Mesendoderm (in vitro differentiated cells): Measurements from ENCODE around the gene CAPZB.

Experiments used
- DNase-seq: peaks from one replicate; pipeline ENCODE4 v3.0.0; 2013
- H2AK5ac ChIP-seq: 2 replicates; pipeline ENCODE4 v1.6.1; 2013; ENCODE audit warnings: low read length, inconsistent platforms
- H2BK120ac ChIP-seq: 2 replicates; pipeline ENCODE4 v1.6.1; 2013; ENCODE audit warnings: low read depth, mild to moderate bottlenecking, low read length, moderate library complexity, mixed read lengths
- H2BK15ac ChIP-seq: replicated peaks from 2 replicates; pipeline ENCODE4 v1.6.1; 2013; ENCODE audit warnings: low read depth, mild to moderate bottlenecking, moderate library complexity
- H2BK5ac ChIP-seq: 2 replicates; pipeline ENCODE4 v1.6.1; 2013; ENCODE audit warnings: low read length, inconsistent platforms
- H3K18ac ChIP-seq: 2 replicates; pipeline ENCODE4 v1.6.1; 2013; ENCODE audit warnings: mild to moderate bottlenecking, low read length, mixed read lengths
- H3K23ac ChIP-seq: one replicate; pipeline ENCODE4 v1.6.1; 2013; ENCODE audit warnings: low read length
- H3K27ac ChIP-seq: 2 replicates; pipeline ENCODE4 v1.5.1; 2013; ENCODE audit warnings: low read depth, mild to moderate bottlenecking, inconsistent platforms, low read length, moderate library complexity
- H3K27me3 ChIP-seq: 2 replicates; pipeline ENCODE4 v1.6.1; 2013; ENCODE audit warnings: low read length, control low read depth, mild to moderate bottlenecking, inconsistent platforms; ENCODE audit not compliant: insufficient read depth, poor library complexity
- H3K36me3 ChIP-seq: 2 replicates; pipeline ENCODE4 v1.6.1; 2013; ENCODE audit warnings: low read length, inconsistent platforms; ENCODE audit not compliant: control insufficient read depth, insufficient read depth
- H3K4ac ChIP-seq: one replicate; pipeline ENCODE4 v1.6.1; 2013; ENCODE audit warnings: low read depth, mild to moderate bottlenecking, low read length, moderate library complexity
- H3K4me1 ChIP-seq: 2 replicates; pipeline ENCODE4 v1.6.1; 2013; ENCODE audit warnings: low read depth, low read length, inconsistent platforms; ENCODE audit not compliant: control insufficient read depth
- H3K4me2 ChIP-seq: 2 replicates; pipeline ENCODE4 v1.6.1; 2013; ENCODE audit warnings: low read length
- H3K4me3 ChIP-seq: 2 replicates; pipeline ENCODE4 v1.5.1; 2013; ENCODE audit warnings: mild to moderate bottlenecking, low read length
- H3K56ac ChIP-seq: one replicate; pipeline ENCODE4 v1.6.1; 2013; ENCODE audit warnings: low read length
- H3K79me1 ChIP-seq: 2 replicates; pipeline ENCODE4 v1.6.1; 2013; ENCODE audit warnings: low read length, inconsistent platforms
- H3K79me2 ChIP-seq: 2 replicates; pipeline ENCODE4 v1.6.1; 2013; ENCODE audit warnings: mild to moderate bottlenecking, low read length; ENCODE audit not compliant: control insufficient read depth, insufficient read depth
- H3K9ac ChIP-seq: 2 replicates; pipeline ENCODE4 v1.6.1; 2013; ENCODE audit warnings: low read length, inconsistent platforms
- H4K5ac ChIP-seq: one replicate; pipeline ENCODE4 v1.6.1; 2013; ENCODE audit warnings: low read length
- H4K8ac ChIP-seq: one replicate; pipeline ENCODE4 v1.6.1; 2013; ENCODE audit warnings: low read depth, mild to moderate bottlenecking, control low read depth, low read length, moderate library complexity
- WGBS: extraction: QIAGEN DNeasy Blood & Tissue Kit; methylation state at CpG from one replicate; pipeline ENCODE4 v1.1.7; 2013; ENCODE audit warnings: low lambda C conversion rate, missing lambda C conversion rate; ENCODE audit not compliant: insufficient coverage; ENCODE audit errors: extremely low coverage; 5-methylcytosine and 5-hydroxymethylcytosine counted together

The CAPZB gene

GRCh38 chr1:19377812-19378718, 107.3 kb downstream of the CAPZB start:
- no peak overlapping the region for H2AK5ac ChIP-seq
- H2BK5ac ChIP-seq, result no peak overlapping the region
- H3K4ac ChIP-seq, result no peak overlapping the region
- H3K4me2 ChIP-seq, result no peak overlapping the region
- no peak overlapping the region for H4K5ac ChIP-seq
- no peak overlapping the region for H3K27ac ChIP-seq
- H3K4me1 ChIP-seq, result no peaks in the 10 kb centered on the region
- H3K79me1 ChIP-seq, result no peaks in the 10 kb centered on the region
- DNase-seq, result no peak
- no peak overlapping the region for H3K4me3 ChIP-seq
- H3K9ac ChIP-seq, result no peak overlapping the region
- H3K23ac ChIP-seq, result no peak overlapping the region
- H3K18ac ChIP-seq, result no peak overlapping the region
- no peak overlapping the region for H4K8ac ChIP-seq
- H3K36me3 ChIP-seq, result peaks cover 4% of the 10 kb centered on the region
- no peak overlapping the region for H2BK15ac ChIP-seq
- no CpG with 5 or more reads among the region's 17 CpGs for WGBS
- no peaks in the 10 kb centered on the region for H3K79me2 ChIP-seq
- H3K56ac ChIP-seq, result no peak overlapping the region
- no peaks in the 10 kb centered on the region for H3K27me3 ChIP-seq
- no peak overlapping the region for H2BK120ac ChIP-seq

GRCh38 chr1:19376428-19377372, 108.6 kb downstream of the CAPZB start:
- no peak overlapping the region for H3K4ac ChIP-seq
- no peak overlapping the region for H2BK15ac ChIP-seq
- no peak overlapping the region for H4K8ac ChIP-seq
- no peak overlapping the region for H4K5ac ChIP-seq
- no peaks in the 10 kb centered on the region for H3K79me1 ChIP-seq
- no peak for DNase-seq
- H3K4me1 ChIP-seq, result no peaks in the 10 kb centered on the region
- no peaks in the 10 kb centered on the region for H3K79me2 ChIP-seq
- H3K4me2 ChIP-seq, result no peak overlapping the region
- no peak overlapping the region for H3K23ac ChIP-seq
- no peaks in the 10 kb centered on the region for H3K27me3 ChIP-seq
- no peak overlapping the region for H3K27ac ChIP-seq
- peaks cover 2% of the 10 kb centered on the region for H3K36me3 ChIP-seq
- no peak overlapping the region for H3K18ac ChIP-seq
- H2BK120ac ChIP-seq, result no peak overlapping the region
- no peak overlapping the region for H3K4me3 ChIP-seq
- H2BK5ac ChIP-seq, result no peak overlapping the region
- no peak overlapping the region for H2AK5ac ChIP-seq
- no CpG with 5 or more reads among the region's 7 CpGs for WGBS
- no peak overlapping the region for H3K9ac ChIP-seq
- no peak overlapping the region for H3K56ac ChIP-seq

- H3K27ac ChIP-seq, result no peak overlapping the region
- no peak overlapping the region for H2BK120ac ChIP-seq
- no peak overlapping the region for H3K4me2 ChIP-seq
- H2AK5ac ChIP-seq, result no peak overlapping the region
- no peaks in the 10 kb centered on the region for H3K27me3 ChIP-seq
- no peak overlapping the region for H3K23ac ChIP-seq
- whole genome bisulfite sequencing, result no CpG with 5 or more reads among the region's 6 CpGs
- no peak overlapping the region for H3K4ac ChIP-seq
- DNase-seq, result no peak
- no peak overlapping the region for H3K9ac ChIP-seq
- no peak overlapping the region for H3K4me3 ChIP-seq
- no peak overlapping the region for H2BK5ac ChIP-seq
- no peak overlapping the region for H2BK15ac ChIP-seq
- no peaks in the 10 kb centered on the region for H3K79me2 ChIP-seq
- peaks cover under 1% of the 10 kb centered on the region for H3K79me1 ChIP-seq
- H3K4me1 ChIP-seq, result no peaks in the 10 kb centered on the region
- H4K8ac ChIP-seq, result no peak overlapping the region
- H3K18ac ChIP-seq, result no peak overlapping the region
- no peak overlapping the region for H4K5ac ChIP-seq
- H3K36me3 ChIP-seq, result peaks cover 2% of the 10 kb centered on the region
- H3K56ac ChIP-seq, result no peak overlapping the region
These were observed 109.5 kb downstream of the CAPZB start for GRCh38 chr1:19375631-19376400.

GRCh38 chr1:19374926-19375325, 110.4 kb downstream of the CAPZB start:
- DNase-seq, result no peak
- peaks cover 2% of the 10 kb centered on the region for H3K36me3 ChIP-seq
- peaks cover 1% of the 10 kb centered on the region for H3K79me2 ChIP-seq
- H3K56ac ChIP-seq, result no peak overlapping the region
- no peak overlapping the region for H3K4me3 ChIP-seq
- peaks cover 9% of the 10 kb centered on the region for H3K79me1 ChIP-seq
- H2BK15ac ChIP-seq, result no peak overlapping the region
- H3K4me1 ChIP-seq, result no peaks in the 10 kb centered on the region
- H4K5ac ChIP-seq, result no peak overlapping the region
- no CpG with 5 or more reads among the region's 8 CpGs for WGBS
- H4K8ac ChIP-seq, result no peak overlapping the region
- H3K27me3 ChIP-seq, result no peaks in the 10 kb centered on the region
- H2AK5ac ChIP-seq, result no peak overlapping the region
- no peak overlapping the region for H2BK5ac ChIP-seq
- H3K27ac ChIP-seq, result no peak overlapping the region
- H3K18ac ChIP-seq, result no peak overlapping the region
- H3K4me2 ChIP-seq, result no peak overlapping the region
- H3K4ac ChIP-seq, result no peak overlapping the region
- H3K9ac ChIP-seq, result no peak overlapping the region
- no peak overlapping the region for H3K23ac ChIP-seq
- no peak overlapping the region for H2BK120ac ChIP-seq

GRCh38 chr1:19374083-19374801, 111.1 kb downstream of the CAPZB start:
- peaks cover 2% of the 10 kb centered on the region for H3K36me3 ChIP-seq
- DNase-seq, result peak; percentile 44
- H2BK120ac ChIP-seq, result no peak overlapping the region
- no peak overlapping the region for H3K18ac ChIP-seq
- WGBS, result no CpG with 5 or more reads among the region's 14 CpGs
- H3K56ac ChIP-seq, result no peak overlapping the region
- H2BK15ac ChIP-seq, result no peak overlapping the region
- no peaks in the 10 kb centered on the region for H3K4me1 ChIP-seq
- no peak overlapping the region for H4K8ac ChIP-seq
- H3K27ac ChIP-seq, result no peak overlapping the region
- H2AK5ac ChIP-seq, result no peak overlapping the region
- H3K9ac ChIP-seq, result no peak overlapping the region
- no peak overlapping the region for H3K23ac ChIP-seq
- no peak overlapping the region for H2BK5ac ChIP-seq
- no peak overlapping the region for H4K5ac ChIP-seq
- H3K79me1 ChIP-seq, result peaks cover 14% of the 10 kb centered on the region
- H3K27me3 ChIP-seq, result no peaks in the 10 kb centered on the region
- peaks cover 1% of the 10 kb centered on the region for H3K79me2 ChIP-seq
- no peak overlapping the region for H3K4me2 ChIP-seq
- H3K4ac ChIP-seq, result no peak overlapping the region
- H3K4me3 ChIP-seq, result no peak overlapping the region
